Caco-2 (cell line): ENCODE measurements around the gene MLLT10. TPM values are rescaled to one million over a fixed set of nuclear protein-coding genes. Genes with fewer than 3 reads are reported as not detected.

Experiments used
- BruUV-seq: library from RNA; stranded (reverse); fragments of 400-500 nt; replicated peaks from 2 replicates; lab custom pipeline; 2021; lab: Mats Ljungman, UMichigan
- CTCF ChIA-PET: fragments of 300-600 bp; sonication (Branson Sonifier 250); formaldehyde crosslinking; loops from one replicate; lab custom pipeline; 2022; ENCODE audit warnings: antibody characterized with exemption; lab: Charles Lee
- POLR2A ChIA-PET: fragments of 300-600 bp; sonication (Branson Sonifier 250); formaldehyde crosslinking; loops from one replicate; lab custom pipeline; 2022; ENCODE audit warnings: antibody characterized with exemption; lab: Charles Lee
- DNase-seq, 2 experiments: peaks; one replicate each; pipeline versions ENCODE4 v3.0.0 to v3.0.0-alpha.2; 2020 to 2022
- H3K27me3 ChIP-seq: replicated peaks from 2 replicates; pipeline ENCODE4 v1.6.0; 2011; ENCODE audit warnings: low read length; ENCODE audit not compliant: control insufficient read depth, insufficient read depth
- H3K36me3 ChIP-seq: 2 replicates; pipeline ENCODE4 v1.5.1; 2011; ENCODE audit warnings: low read length; ENCODE audit not compliant: control insufficient read depth, insufficient read depth
- H3K4me1 ChIP-seq: fragments of 250-450 bp; sonication (Bioruptor Pico); 2 replicates; pipeline ENCODE4 v1.5.1; 2020; ENCODE audit warnings: mild to moderate bottlenecking
- H3K4me3 ChIP-seq: 2 replicates; pipeline ENCODE4 v1.5.1; 2011; ENCODE audit warnings: low read depth, mild to moderate bottlenecking, control low read depth, low read length
- H3K9me3 ChIP-seq: fragments of 250-450 bp; sonication (Bioruptor Pico); 2 replicates; pipeline ENCODE4 v1.5.1; 2020; ENCODE audit warnings: mild to moderate bottlenecking, moderate library complexity
- H3K27ac Mint-ChIP-seq: one replicate; pipeline ENCODE4 v1.8.0; 2022; ENCODE audit warnings: mixed read lengths; ENCODE audit not compliant: unreplicated experiment
- H3K27me3 Mint-ChIP-seq: one replicate; pipeline ENCODE4 v1.8.0; 2022; ENCODE audit warnings: mixed read lengths; ENCODE audit not compliant: insufficient read depth, unreplicated experiment
- H3K36me3 Mint-ChIP-seq: one replicate; pipeline ENCODE4 v1.8.0; 2022; ENCODE audit warnings: mild to moderate bottlenecking, mixed read lengths; ENCODE audit not compliant: insufficient read depth, unreplicated experiment
- H3K4me1 Mint-ChIP-seq: one replicate; pipeline ENCODE4 v1.8.0; 2022; ENCODE audit warnings: low read depth, mixed read lengths; ENCODE audit not compliant: unreplicated experiment
- H3K4me3 Mint-ChIP-seq: one replicate; pipeline ENCODE4 v1.8.0; 2022; ENCODE audit warnings: mild to moderate bottlenecking, moderate library complexity, mixed read lengths; ENCODE audit not compliant: unreplicated experiment
- H3K9me3 Mint-ChIP-seq: one replicate; pipeline ENCODE4 v1.8.0; 2022; ENCODE audit warnings: mixed read lengths; ENCODE audit not compliant: unreplicated experiment
- intact Hi-C: fragments of 100-400 bp; cut with micrococcal nuclease; formaldehyde crosslinking; loops from one replicate; pipeline ENCODE4 v1.10.0; 2022; ENCODE audit not compliant: unreplicated experiment
- total RNA-seq: library from RNA; stranded (reverse); gene quantifications from 2 replicates; pipeline ENCODE4 v1.2.3, GENCODE V29; 2022
- TF ChIP-seq, protein P1 (sequence below), 2 experiments: fragments of 200-600 bp in 1 of 2; IDR thresholded peaks; 1 replicate in 1 of 2; 2 replicates in 1 of 2; pipeline versions ENCODE4 v1.5.1 to v1.8.0; 2011 to 2022; ENCODE audit warnings: antibody characterized with exemption in 1 of 2, control low read depth in 1 of 2, inconsistent platforms in 1 of 2, low read depth in 1 of 2, low read length in 1 of 2, mild to moderate bottlenecking in 1 of 2, moderate library complexity in 1 of 2; ENCODE audit not compliant: insufficient read depth in 1 of 2, severe bottlenecking in 1 of 2, unreplicated experiment in 1 of 2

Gene MLLT10
- total RNA-seq, 1 experiment from 2014 or later: 84.3 TPM

DNA sequence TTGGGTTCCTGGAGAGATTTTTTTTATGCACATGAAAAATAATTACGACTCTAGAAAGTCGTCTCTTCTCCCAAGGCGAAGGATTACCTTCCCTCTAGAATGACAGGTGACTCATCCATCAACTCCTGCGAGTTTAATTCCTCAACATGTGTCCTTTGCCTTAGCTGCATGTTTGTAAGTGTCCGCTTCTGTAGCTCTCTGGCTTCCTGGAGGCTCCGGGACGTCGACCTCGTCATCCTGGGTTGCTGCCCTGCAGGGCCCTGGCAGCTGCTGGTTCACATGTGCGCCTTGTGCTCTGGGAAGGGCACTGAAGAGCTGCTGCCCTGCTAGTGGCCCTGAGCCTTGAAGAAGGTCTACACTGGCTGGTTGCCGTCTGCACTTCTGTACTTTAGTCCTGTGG is 210.2 kb downstream of the MLLT10 start:
- Mint-ChIP-seq H3K9me3 (no peaks in the 10 kb centered on the region), H3K36me3 (peaks cover 92% of the 10 kb centered on the region), H3K27ac (no peak overlapping the region), H3K4me1 (peaks cover 8% of the 10 kb centered on the region), H3K4me3 (no peak overlapping the region), H3K27me3 (no peaks in the 10 kb centered on the region)
- peaks cover 7% of the 10 kb centered on the region; the same call in 1 of the 2 replicates for H3K36me3 ChIP-seq
- TF ChIP-seq, protein P1, sequence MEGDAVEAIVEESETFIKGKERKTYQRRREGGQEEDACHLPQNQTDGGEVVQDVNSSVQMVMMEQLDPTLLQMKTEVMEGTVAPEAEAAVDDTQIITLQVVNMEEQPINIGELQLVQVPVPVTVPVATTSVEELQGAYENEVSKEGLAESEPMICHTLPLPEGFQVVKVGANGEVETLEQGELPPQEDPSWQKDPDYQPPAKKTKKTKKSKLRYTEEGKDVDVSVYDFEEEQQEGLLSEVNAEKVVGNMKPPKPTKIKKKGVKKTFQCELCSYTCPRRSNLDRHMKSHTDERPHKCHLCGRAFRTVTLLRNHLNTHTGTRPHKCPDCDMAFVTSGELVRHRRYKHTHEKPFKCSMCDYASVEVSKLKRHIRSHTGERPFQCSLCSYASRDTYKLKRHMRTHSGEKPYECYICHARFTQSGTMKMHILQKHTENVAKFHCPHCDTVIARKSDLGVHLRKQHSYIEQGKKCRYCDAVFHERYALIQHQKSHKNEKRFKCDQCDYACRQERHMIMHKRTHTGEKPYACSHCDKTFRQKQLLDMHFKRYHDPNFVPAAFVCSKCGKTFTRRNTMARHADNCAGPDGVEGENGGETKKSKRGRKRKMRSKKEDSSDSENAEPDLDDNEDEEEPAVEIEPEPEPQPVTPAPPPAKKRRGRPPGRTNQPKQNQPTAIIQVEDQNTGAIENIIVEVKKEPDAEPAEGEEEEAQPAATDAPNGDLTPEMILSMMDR (IDR thresholded peaks at IDR 0.05; ENCODE audit: insufficient read depth in 1 of 2, low read depth in 1 of 2, low read length in 1 of 2, severe bottlenecking in 1 of 2, unreplicated experiment in 1 of 2): no peak
- H3K27me3 ChIP-seq: no peaks in the 10 kb centered on the region
- ChIA-PET CTCF (no interaction called here), POLR2A (no interaction called here)
- no TSS peak for BruUV-seq
- peaks cover 1% of the 10 kb centered on the region for H3K4me1 ChIP-seq
- intact Hi-C loops: no loop called here
- DNase-seq: no peak
- H3K9me3 ChIP-seq: no peaks in the 10 kb centered on the region
- H3K4me3 ChIP-seq: no peak overlapping the region

DNA sequence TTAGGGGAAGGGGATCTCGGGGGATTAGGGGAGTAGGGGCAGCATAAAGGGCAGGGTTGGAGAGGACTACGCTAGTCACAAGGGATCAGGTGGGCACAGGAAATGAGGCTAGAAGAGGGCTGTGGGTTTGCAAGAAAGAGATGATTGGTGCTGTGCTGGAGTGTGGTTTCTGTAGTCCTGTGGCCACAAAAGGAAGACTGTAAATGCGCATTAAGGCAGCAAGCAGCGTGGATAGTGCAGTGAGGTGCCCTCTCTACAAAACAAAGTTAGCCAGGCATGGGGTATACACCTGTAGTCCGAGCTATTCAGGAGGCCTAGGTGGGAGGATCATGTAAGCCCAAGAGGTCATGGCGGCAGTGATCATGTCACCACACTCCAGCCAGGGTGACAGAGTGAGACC is 212.1 kb downstream of the MLLT10 start:
- TF ChIP-seq, protein P1 (IDR thresholded peaks at IDR 0.05; ENCODE audit: insufficient read depth in 1 of 2, low read depth in 1 of 2, low read length in 1 of 2, severe bottlenecking in 1 of 2, unreplicated experiment in 1 of 2): no peak
- H3K27ac Mint-ChIP-seq: peak overlapping the region; percentile 22
- peaks cover 20% of the 10 kb centered on the region for H3K4me1 ChIP-seq
- H3K4me3 ChIP-seq: no peak overlapping the region
- no peaks in the 10 kb centered on the region for H3K27me3 ChIP-seq
- CTCF ChIA-PET: interaction anchor here (0.6 kb wide), 1 partner anchor 14 kb away, joined by 7 read pairs; no protein-coding TSS in a partner anchor
- peaks cover 2% of the 10 kb centered on the region; the same call in 1 of the 2 replicates for H3K36me3 ChIP-seq
- no TSS peak for BruUV-seq
- no peaks in the 10 kb centered on the region for H3K9me3 ChIP-seq
- no peaks in the 10 kb centered on the region for H3K9me3 Mint-ChIP-seq
- H3K27me3 Mint-ChIP-seq: no peaks in the 10 kb centered on the region
- H3K4me1 Mint-ChIP-seq: peaks cover 15% of the 10 kb centered on the region
- no peak overlapping the region for H3K4me3 Mint-ChIP-seq
- DNase-seq: no peak
- POLR2A ChIA-PET: interaction anchor here (0.6 kb wide), 1 partner anchor 57 kb away, joined by 7 read pairs; no protein-coding TSS in a partner anchor
- peaks cover 85% of the 10 kb centered on the region for H3K36me3 Mint-ChIP-seq
- intact Hi-C loops: no loop called here

DNA sequence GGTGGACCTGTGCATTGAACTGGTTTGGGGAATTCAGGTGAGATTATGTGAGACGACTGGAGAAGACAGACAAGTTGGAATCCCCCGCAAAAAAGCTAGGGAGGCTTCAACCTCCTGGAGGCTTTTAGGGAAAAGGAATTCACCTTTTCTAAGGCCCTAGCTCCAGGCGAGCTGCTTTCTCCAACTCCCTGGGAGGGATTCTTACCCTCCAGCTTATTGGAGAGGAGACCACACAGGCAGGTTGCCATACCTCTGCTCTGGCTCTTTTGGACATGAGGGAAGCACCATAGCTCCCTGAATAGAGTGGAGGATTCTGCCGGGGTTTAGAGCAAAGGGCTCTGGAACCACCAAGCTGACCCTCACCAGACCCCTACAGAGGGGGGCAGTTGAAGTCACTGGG is 213.8 kb downstream of the MLLT10 start:
- no peaks in the 10 kb centered on the region for H3K9me3 ChIP-seq
- no TSS peak for BruUV-seq
- H3K9me3 Mint-ChIP-seq: no peaks in the 10 kb centered on the region
- no peak for DNase-seq
- H3K4me1 Mint-ChIP-seq: peaks cover 27% of the 10 kb centered on the region
- intact Hi-C loops: no loop called here
- H3K36me3 ChIP-seq: peaks cover 2% of the 10 kb centered on the region; the same call in 1 of the 2 replicates
- CTCF ChIA-PET: interaction anchor here (0.6 kb wide), 1 partner anchor 545 kb away, joined by 3 read pairs; no protein-coding TSS in a partner anchor
- no peaks in the 10 kb centered on the region for H3K27me3 ChIP-seq
- H3K4me3 Mint-ChIP-seq: no peak overlapping the region
- H3K27ac Mint-ChIP-seq: peak overlapping the region; percentile 18
- H3K36me3 Mint-ChIP-seq: peaks cover 83% of the 10 kb centered on the region
- TF ChIP-seq, protein P1 (IDR thresholded peaks at IDR 0.05; ENCODE audit: insufficient read depth in 1 of 2, low read depth in 1 of 2, low read length in 1 of 2, severe bottlenecking in 1 of 2, unreplicated experiment in 1 of 2): no peak
- POLR2A ChIA-PET: no interaction called here
- H3K4me1 ChIP-seq: peaks cover 35% of the 10 kb centered on the region
- H3K27me3 Mint-ChIP-seq: no peaks in the 10 kb centered on the region
- H3K4me3 ChIP-seq: no peak overlapping the region
